Measurements from ENCODE around the gene BHMT. TPM values are rescaled to one million over a fixed set of nuclear protein-coding genes. Genes with fewer than 3 reads are reported as not detected.

Gene BHMT
- total and polyA plus RNA-seq, 2 experiments from 2014 or later = 2.6 to 4.2 TPM

GRCh38 chr5:79108792-79109191 is 2.8 kb upstream of the BHMT start:
- ATAC-seq (no peak), DNase-seq (ENCODE audit: low spot score) (no peak)
- H3K36me3 Mint-ChIP-seq (ENCODE audit: low read depth) = no peaks in the 10 kb centered on the region
- Histone ChIP-seq H3K4me3 (no peak overlapping the region), H3K4me1 (ENCODE audit: insufficient read depth) (peaks cover 7% of the 10 kb centered on the region; the same call in 1 of the 2 replicates), H3K4me2 (no peak overlapping the region), H3K27me3 (ENCODE audit: insufficient read depth) (peaks cover 38% of the 10 kb centered on the region), H4K20me1 (replicated peaks; ENCODE audit: insufficient read depth) (no peaks in the 10 kb centered on the region), H3K27ac (ENCODE audit: low read depth) (no peak overlapping the region), H3F3A (replicated peaks; ENCODE audit: low read depth) (no peaks in the 10 kb centered on the region), H3K9me2 (ENCODE audit: insufficient read depth) (no peaks in the 10 kb centered on the region), H2AFZ (no peak overlapping the region; the same call in 1 of the 2 replicates), H3K79me2 (replicated peaks; ENCODE audit: insufficient read depth) (no peaks in the 10 kb centered on the region), H3K36me3 (ENCODE audit: insufficient read depth) (no peaks in the 10 kb centered on the region)
- no peaks in the 10 kb centered on the region for H3K9me3 Mint-ChIP-seq
- H3K4me1 Mint-ChIP-seq = peaks cover 3% of the 10 kb centered on the region; the same call in 2 of the 3 replicates
- H3K27ac Mint-ChIP-seq = no peak overlapping the region
- TF ChIP-seq EZH2phosphoT487 (IDR thresholded peaks at IDR 0.05; ENCODE audit: unreplicated experiment) (no peak), ZNF114 (CRISPR knock-in tag; IDR thresholded peaks at IDR 0.05) (no peak), ZNF331 (CRISPR knock-in tag; IDR thresholded peaks at IDR 0.05; ENCODE audit: low read depth) (no peak)
- peaks cover 26% of the 10 kb centered on the region for H3K27me3 Mint-ChIP-seq (ENCODE audit: insufficient read depth, low read depth, poor library complexity)
- H3K4me3 Mint-ChIP-seq = no peak overlapping the region

GRCh38 chr5:79109527-79110492 is 1.8 kb upstream of the BHMT start:
- Histone ChIP-seq H3K27me3 (ENCODE audit: insufficient read depth) (peaks cover 47% of the 10 kb centered on the region), H2AFZ (no peak overlapping the region), H3K9me2 (ENCODE audit: insufficient read depth) (no peaks in the 10 kb centered on the region), H3K4me3 (no peak overlapping the region), H3K27ac (ENCODE audit: low read depth) (no peak overlapping the region), H3K4me1 (ENCODE audit: insufficient read depth) (peaks cover 7% of the 10 kb centered on the region; the same call in 1 of the 2 replicates), H4K20me1 (replicated peaks; ENCODE audit: insufficient read depth) (no peaks in the 10 kb centered on the region), H3F3A (replicated peaks; ENCODE audit: low read depth) (no peaks in the 10 kb centered on the region), H3K36me3 (ENCODE audit: insufficient read depth) (no peaks in the 10 kb centered on the region), H3K4me2 (no peak overlapping the region), H3K79me2 (replicated peaks; ENCODE audit: insufficient read depth) (no peaks in the 10 kb centered on the region)
- Mint-ChIP-seq H3K36me3 (ENCODE audit: low read depth) (no peaks in the 10 kb centered on the region), H3K9me3 (no peaks in the 10 kb centered on the region), H3K4me1 (peaks cover 3% of the 10 kb centered on the region; the same call in 2 of the 3 replicates), H3K27ac (no peak overlapping the region), H3K27me3 (ENCODE audit: insufficient read depth, low read depth, poor library complexity) (peaks cover 26% of the 10 kb centered on the region), H3K4me3 (no peak overlapping the region)
- ATAC-seq = peak; percentile 49
- DNase-seq (ENCODE audit: low spot score) = peak; percentile 78
- TF ChIP-seq EZH2phosphoT487 (IDR thresholded peaks at IDR 0.05; ENCODE audit: unreplicated experiment) = no peak
- TF ChIP-seq CTCF (conservative IDR thresholded peaks at IDR 0.05; ENCODE audit: low read depth in 2 of 2) = peak; percentile 79 to 89
- no peak for TF ChIP-seq ETS1 (IDR thresholded peaks at IDR 0.05)

Data from GM23338 (cell line).